Epithelial cell of esophagus (primary cell): ENCODE results near the gene PARD3B.

Experiments used
- DNase-seq: peaks from one replicate; pipeline ENCODE4 v3.0.0; 2010; ENCODE audit warnings: low read depth
- H3K4me3 ChIP-seq: 2 replicates; pipeline ENCODE4 v1.5.1; 2011; ENCODE audit warnings: mild to moderate bottlenecking, low read length, control low read depth
- TF ChIP-seq, protein P1 (sequence below): IDR thresholded peaks from 2 replicates; pipeline ENCODE4 v1.5.1; 2011; ENCODE audit warnings: low read depth, mild to moderate bottlenecking, low read length, control low read depth, inconsistent platforms; ENCODE audit not compliant: insufficient read depth; ENCODE audit errors: missing control alignments

The PARD3B gene

DNA sequence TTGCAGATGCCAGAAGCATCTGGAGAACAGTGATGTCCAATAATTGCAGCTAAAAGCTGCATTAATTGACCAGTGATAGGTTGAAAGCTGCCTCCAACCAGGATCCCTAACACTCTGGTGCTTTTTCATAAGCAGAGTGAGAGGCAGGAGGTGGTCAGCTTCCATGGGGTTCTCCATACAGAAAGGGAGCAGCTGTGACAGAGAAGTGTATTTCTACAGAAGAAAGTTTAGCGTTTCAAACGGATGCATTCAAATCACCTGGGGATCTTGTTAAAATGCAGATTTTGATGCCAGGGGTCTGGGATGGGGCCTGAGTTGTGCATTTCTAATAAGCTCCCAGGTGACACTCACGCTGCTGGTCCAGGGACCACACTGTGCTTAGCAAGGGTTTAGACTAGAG lies 920.5 kb downstream of the PARD3B start:
- TF ChIP-seq, protein P1, sequence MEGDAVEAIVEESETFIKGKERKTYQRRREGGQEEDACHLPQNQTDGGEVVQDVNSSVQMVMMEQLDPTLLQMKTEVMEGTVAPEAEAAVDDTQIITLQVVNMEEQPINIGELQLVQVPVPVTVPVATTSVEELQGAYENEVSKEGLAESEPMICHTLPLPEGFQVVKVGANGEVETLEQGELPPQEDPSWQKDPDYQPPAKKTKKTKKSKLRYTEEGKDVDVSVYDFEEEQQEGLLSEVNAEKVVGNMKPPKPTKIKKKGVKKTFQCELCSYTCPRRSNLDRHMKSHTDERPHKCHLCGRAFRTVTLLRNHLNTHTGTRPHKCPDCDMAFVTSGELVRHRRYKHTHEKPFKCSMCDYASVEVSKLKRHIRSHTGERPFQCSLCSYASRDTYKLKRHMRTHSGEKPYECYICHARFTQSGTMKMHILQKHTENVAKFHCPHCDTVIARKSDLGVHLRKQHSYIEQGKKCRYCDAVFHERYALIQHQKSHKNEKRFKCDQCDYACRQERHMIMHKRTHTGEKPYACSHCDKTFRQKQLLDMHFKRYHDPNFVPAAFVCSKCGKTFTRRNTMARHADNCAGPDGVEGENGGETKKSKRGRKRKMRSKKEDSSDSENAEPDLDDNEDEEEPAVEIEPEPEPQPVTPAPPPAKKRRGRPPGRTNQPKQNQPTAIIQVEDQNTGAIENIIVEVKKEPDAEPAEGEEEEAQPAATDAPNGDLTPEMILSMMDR: no peak
- no peak for DNase-seq
- H3K4me3 ChIP-seq: no peak overlapping the region

DNA sequence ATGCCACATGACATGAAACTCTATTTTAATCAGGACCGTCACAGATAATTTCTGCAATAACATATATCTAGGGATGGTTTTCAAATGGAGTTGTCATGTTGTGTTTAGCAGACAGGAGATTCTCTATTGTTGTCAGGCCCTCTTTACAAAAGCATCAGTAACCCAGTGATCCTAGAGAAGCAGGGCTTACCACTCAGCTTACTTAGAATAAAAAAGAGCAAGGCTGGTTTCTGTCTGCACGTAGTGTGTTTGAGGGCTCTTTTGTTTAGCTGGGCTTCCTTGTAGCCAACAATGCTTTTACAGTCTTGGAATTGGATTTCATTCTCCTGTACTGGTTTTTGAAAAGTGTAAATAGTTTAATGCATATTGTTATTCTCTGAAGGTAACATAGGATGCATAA lies 926.5 kb downstream of the PARD3B start:
- DNase-seq: no peak

GRCh38 chr2:205473791-205474190 lies 928.5 kb downstream of the PARD3B start:
- TF ChIP-seq, protein P1: no peak
- no peak for DNase-seq
- no peak overlapping the region for H3K4me3 ChIP-seq

More for the DNA sequence above, 926.5 kb downstream of the PARD3B start:
- H3K4me3 ChIP-seq: no peak overlapping the region
- TF ChIP-seq, protein P1: no peak

DNA sequence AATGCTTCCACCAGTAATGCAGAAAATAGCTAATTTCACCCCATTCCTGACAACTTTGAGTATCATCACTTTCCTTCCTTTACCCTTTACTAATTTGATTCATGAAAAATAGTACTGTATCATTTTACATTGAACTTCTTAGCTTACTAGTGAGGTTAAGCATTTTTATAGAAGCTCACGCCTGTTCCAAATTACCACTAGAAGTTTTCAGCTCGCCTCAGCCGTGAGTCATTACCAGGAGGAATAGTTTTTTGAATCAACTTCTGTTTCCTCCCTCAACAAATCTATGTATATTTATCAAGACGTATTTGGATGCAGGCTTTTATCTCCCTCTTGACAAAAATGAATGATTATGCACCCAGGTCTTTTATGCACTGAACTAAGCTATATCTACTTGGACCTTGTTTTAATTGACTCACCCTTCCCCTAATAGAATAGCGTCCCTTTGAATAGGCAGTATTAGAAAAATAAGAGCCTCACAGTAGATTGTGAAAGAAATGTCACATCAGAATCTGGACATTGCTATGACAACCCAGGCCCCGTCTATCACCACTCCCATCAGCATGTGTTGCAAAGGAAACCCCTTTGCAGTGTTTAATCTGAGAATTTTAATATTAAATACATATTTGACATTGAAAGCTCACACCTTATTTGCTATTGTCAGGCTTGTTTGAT lies 929.6 kb downstream of the PARD3B start:
- no peak for DNase-seq

GRCh38 chr2:205475416-205475768 lies 930.1 kb downstream of the PARD3B start:
- TF ChIP-seq, protein P1: no peak
- DNase-seq: no peak
- H3K4me3 ChIP-seq: no peak overlapping the region

More for the DNA sequence above, 929.6 kb downstream of the PARD3B start:
- TF ChIP-seq, protein P1: no peak
- H3K4me3 ChIP-seq: no peak overlapping the region

- DNase-seq: no peak
- H3K4me3 ChIP-seq: no peak overlapping the region
- TF ChIP-seq, protein P1: no peak
Measured at GRCh38 chr2:205477016-205477705, 931.9 kb downstream of the PARD3B start.

- no peak for DNase-seq
- no peak overlapping the region for H3K4me3 ChIP-seq
- TF ChIP-seq, protein P1: no peak
Measured at GRCh38 chr2:205481861-205482260, 936.6 kb downstream of the PARD3B start.
